GM19239 (cell line): ENCODE results near the gene STK16.
A peak's percentile ranks its signal among the peaks of the same experiment; 100 is the strongest.
"Not testable (repeated sequence)": the region's sequence is repeated elsewhere in the genome, so short reads cannot be mapped to it uniquely, and the experiment has no call there.

ENCODE experiments used
- DNase-seq: peaks from one replicate; pipeline ENCODE4 v3.0.0; 2011; ENCODE audit warnings: low spot score; ENCODE audit not compliant: insufficient read length
- FAIRE-seq: peaks from 2 replicates; lab custom pipeline; 2011; peaks lifted over from hg19 to GRCh38; lab: Jason Lieb, UNC

The STK16 gene, protein sequence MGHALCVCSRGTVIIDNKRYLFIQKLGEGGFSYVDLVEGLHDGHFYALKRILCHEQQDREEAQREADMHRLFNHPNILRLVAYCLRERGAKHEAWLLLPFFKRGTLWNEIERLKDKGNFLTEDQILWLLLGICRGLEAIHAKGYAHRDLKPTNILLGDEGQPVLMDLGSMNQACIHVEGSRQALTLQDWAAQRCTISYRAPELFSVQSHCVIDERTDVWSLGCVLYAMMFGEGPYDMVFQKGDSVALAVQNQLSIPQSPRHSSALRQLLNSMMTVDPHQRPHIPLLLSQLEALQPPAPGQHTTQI

DNA sequence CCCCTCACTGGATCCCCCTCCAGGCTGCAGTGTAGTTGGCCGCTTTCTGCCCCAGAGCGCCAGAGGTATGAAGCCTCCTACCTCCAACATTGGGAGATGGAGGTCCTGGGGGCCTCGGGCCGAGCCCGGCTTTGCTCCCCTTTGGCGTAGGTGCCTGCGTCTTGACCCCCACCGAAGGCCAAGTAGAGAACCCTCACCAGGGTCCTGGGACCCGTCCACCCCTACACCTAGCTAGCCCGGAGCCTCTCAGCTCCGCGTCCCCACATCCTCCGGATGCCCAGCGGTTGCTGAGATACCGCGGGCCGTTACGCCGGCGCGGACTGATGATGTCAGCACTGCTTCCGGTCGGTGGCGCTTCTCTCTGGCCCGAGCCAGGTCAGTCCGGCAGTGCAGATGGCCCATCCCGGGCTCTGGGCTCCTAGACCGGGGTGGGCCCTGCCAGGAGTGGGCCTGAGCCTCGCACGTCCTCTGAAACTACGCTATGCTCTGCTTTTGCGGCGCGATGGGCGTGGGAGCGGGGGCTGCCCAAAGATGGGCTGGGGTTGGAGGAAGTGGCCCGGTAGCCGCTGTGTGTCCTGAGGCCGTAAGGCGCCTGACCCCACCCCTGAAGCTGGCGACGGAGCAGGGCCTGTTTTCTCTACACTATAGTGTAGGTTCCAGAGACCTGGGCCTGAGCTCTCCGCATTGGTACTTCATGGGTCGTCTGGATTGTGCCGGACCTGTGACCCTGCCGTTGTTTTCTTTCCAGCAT lies at the start of gene STK16, which contains the start of gene GLB1L:
TSS of gene STK16 (plus strand) at position 332 of the 751 bp plus-strand sequence. CDS start 521 bp downstream, outside the sequence.
TSS of gene GLB1L (minus strand) at position 297 of the 751 bp plus-strand sequence. CDS start 1,871 bp downstream, outside the sequence.
- peak; percentile 89 for FAIRE-seq
- DNase-seq: peak; percentile 89

DNA sequence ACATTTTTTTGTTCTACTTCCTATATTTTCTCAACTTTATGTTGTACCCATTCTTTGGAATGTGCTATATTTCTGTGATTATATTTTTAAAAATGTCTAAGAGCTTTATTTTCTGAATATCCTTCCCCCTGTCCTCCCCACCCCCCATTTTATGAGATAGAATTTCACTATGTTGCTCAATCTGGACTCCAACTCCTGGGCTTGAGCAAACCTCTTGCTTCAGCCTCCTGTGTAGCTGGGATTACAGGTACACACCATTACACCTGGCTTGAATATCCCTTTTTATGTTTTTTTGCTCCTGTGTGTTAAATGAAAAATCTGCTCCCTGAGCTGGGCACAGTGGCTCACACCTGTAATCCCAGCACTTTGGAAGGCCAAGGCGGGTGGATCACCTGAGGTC lies 47.9 kb upstream of the STK16 start:
- FAIRE-seq: no peak

DNA sequence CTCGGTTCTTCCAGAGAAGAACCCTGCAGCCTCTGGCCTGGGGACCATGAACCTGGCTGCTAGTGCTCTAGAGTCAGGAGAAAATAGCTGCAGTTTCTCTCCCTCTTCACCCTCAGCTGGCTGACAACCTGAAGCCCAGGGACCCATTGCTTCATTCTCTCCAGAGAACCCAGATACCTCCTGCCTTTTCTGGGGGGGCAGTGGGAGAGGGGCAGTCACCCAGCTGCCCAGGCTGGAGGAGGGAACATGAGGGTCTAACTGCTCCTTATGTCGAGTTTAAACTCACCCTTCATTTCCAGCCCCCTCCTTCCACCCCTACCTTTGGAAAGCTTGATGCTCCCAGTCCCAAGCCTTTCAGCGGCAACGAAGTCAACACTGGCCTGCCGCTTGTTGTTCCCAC lies 46.3 kb upstream of the STK16 start:
- FAIRE-seq (no peak), DNase-seq (no peak)

More for the DNA sequence above, 47.9 kb upstream of the STK16 start:
- no peak for DNase-seq

DNA sequence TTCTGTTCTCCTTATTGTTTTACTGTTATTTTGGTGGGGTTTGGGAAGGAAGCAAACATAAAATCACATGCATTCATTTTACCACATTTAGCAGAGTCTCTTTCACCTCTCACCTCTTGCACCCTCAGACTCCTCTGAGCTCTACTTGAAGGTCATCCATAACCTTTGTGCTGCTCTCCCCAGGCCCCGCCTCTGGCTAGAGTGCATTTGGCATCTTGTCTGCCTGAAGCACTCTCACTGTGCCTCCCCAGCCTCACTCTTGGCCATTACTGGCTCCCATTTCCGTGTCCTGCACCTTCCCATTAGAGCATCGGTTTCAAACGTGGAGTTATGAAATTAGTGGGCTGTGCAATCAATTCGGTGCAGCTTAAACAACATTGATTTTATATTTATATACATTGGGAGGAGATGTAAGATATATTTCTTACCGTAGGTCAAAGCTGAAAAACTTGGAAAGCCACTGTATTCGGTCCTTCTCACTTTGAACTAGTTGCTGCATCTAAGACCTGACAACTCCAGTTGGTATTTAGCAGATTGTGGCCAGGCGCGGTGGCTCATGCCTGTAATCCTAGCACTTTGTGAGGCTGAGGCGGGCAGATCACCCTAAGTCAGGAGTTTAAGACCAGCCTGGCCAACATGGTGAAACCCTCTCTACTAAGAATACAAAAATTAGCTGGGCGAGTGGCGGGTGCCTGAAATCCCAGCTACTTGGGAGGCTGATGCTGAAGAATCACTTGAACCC lies 45.6 kb upstream of the STK16 start:
- FAIRE-seq (no peak), DNase-seq (no peak)

DNA sequence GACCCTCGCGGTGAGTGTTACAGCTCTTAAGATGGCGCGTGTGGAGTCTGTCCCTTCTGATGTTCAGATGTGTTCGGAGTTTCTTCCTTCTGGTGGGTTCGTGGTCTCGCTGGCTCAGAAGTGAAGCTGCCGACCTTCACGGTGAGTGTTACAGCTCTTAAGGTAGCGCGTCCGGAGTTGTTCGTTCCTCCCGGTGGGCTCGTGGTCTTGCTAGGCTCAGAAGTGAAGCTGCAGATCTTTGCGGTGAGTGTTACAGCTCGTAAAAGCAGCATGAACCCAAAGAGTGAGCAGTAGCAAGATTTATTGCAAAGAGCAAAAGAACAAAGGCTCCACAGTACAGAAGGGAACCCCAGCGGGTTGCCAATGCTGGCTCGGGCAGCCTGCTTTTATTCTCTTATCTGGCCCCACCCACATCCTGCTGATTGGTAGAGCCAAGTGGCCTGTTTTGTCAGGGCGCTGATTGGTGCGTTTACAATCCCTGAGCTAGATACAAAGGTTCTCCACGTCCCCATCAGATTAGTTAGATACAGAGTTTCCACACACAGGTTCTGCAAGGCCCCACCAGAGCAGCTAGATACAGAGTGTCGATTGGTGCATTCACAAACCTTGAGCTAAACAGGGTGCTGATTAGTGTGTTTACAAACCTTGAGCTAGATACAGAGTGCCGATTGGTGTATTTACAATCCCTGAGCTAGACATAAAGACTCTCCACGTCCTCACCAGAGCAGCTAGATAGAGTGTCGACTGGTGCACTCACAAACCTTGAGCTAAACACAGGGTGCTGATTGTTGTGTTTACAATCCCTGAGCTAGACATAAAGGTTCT lies 44.6 kb upstream of the STK16 start:
- FAIRE-seq: not testable (repeated sequence)

DNA sequence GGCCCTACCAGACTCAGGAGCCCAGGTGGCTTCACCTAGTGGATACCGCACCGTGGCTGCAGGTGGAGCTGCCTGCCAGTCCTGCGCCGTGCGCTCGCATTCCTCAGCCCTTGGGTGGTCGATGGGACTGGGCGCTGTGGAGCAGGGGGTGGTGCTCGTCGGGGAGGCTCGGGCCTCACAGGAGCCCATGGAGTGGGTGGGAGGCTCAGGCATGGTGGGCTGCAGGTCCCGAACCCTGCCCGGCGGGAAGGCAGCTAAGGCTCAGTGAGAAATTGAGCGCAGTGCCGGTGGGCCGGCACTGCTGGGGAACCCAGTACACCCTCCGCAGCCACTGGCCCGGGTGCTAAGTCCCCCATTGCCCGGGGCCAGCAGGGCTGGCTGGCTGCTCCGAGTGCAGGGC lies 43.9 kb upstream of the STK16 start:
- not testable (repeated sequence) for DNase-seq, FAIRE-seq

More for the DNA sequence above, 44.6 kb upstream of the STK16 start:
- DNase-seq: not testable (repeated sequence)

DNA sequence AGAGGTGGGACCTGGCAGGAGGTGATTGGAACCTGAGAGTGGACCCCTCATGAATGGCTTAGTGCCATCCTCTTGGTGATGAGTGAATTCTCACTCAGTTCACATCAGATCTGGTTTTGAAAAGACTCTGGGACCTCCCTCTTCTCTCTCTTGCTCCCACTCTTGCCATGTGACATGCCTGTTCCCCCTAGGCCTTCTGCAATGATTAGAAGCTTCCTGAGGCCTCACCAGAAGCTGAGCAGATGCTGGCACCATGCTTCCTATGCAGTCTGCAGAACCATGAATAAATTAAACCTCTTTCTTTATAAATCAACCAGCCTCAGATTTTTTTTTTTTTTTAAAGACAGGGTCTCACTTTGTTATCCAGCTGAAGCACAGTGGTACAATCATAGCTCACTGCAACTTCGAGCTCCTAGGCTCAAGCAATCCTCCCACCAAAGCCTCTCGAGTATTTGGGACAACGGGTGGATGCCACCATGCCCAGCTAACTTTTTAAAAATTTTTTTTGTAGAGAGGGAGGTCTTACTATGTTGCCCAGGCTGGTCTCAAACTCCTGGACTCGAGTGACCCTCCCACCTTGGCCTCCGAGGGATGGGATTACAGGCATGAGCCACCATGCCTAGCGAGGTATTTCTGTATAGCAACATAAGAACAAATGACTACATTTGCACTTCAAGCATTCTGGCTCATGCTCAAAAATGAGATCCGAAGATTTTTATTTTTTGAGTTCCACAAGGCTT lies 40.7 kb upstream of the STK16 start:
- DNase-seq: no peak
- no peak for FAIRE-seq

DNA sequence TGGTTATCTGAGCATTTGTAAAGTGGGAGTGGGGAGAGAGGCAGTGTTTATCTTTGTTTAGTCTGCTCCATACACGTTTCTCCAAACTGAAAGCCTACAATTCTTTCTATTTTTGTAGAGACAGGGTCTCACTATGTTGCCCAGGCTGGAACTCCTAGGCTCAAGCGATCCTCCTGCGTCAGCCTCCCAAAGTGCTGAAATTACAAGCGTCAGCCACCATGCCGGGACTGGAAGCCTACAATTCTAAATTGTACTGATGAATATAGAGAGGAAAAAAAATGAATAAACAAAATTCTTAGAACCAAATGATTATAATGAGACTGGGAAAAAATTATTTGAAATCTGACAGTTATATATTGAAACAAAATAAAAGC lies 40.1 kb upstream of the STK16 start:
- FAIRE-seq: no peak
- no peak for DNase-seq

DNA sequence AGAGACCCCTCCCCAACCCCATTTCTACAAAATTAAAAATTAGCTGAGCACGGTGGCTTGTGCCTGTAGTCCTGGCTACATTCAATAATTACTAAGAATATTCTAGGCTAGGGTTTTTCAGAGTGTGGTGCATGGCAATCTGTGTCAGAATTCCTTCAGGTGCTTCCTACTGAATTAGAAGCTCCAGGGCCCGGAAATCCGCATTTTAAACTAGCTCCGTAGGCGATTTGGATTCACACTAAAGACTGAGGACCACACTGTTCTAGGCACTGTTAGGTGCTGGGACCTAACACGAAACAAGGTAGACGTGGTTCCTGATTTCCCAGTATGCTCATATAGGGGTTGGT lies 39.3 kb upstream of the STK16 start:
- FAIRE-seq (peak; percentile 94), DNase-seq (no peak)

DNA sequence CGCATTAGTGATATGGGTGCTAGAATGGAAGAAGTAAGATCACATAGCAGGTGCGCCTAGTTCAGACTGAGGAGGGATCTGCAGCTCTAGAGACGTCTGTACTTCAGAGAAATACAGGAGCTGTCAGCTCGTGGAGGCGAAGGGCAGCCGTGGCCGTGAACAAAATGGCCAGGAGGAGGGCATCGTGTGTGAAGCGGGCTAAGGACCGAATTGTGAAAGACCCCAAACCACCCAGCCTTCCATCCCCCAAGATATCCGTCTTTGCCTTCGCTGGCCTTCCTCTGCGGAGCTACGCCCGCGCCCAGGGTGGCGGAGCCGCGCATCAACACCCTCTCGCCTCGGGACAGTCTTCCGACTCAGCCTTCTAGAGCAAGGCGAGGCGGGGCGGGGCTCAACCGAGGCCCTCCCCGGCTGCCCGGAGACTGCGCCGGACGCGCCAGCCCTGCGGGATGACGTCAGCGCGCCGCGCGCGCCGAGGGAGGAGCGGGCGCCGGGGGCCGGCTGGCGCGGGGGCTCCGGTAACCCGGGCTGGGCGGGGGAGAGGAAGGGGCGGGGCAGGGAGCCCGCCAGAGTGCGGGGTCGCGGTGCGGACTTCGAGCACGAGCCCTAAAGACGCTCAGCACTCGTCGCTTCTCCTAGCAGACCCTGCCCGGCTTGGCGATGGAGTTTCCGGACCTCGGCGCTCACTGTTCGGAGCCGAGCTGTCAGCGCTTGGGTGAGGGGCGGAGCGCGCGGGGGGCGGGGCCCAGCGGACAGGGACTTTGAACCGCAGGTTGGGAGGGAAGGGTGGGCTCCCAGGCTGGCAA lies 38.7 kb upstream of the STK16 start, which contains the start of gene ZFAND2B:
TSS of gene ZFAND2B (plus strand) at position 455 of the 806 bp plus-strand sequence. CDS start at position 661, 206 bp downstream.
- DNase-seq (peak; percentile 97), FAIRE-seq (no peak)

DNA sequence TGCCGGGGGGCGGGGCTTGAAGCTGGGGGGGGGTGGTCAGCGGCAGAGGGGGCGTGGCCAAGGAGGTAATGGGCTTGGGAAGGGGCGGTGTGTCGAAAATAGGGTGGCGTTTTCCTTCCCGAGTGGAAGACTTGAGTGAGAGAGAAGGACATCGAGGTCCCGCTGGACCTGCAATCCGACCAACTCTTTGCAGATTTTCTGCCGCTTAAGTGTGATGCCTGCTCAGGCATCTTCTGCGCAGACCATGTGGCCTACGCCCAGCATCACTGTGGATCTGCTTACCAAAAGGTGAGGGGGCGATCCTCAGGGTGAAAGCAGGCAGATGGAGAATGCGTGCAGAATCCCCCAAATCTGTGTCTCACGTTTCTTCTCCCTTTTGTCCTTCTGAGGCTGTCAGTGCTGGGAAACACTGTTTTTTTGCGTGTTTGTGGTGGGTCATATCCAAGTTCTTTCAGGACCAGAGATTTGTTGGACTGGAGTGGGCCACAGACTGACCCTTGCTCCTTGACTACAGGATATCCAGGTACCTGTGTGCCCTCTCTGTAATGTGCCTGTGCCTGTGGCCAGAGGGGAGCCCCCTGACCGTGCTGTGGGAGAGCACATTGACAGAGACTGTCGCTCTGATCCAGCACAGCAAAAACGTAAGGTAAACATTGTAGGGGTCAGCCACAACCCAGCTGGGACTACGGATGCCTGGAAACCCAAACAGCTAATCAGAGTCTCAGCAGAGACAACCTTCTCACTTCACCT lies 38.0 kb upstream of the STK16 start:
- DNase-seq (no peak), FAIRE-seq (no peak)

DNA sequence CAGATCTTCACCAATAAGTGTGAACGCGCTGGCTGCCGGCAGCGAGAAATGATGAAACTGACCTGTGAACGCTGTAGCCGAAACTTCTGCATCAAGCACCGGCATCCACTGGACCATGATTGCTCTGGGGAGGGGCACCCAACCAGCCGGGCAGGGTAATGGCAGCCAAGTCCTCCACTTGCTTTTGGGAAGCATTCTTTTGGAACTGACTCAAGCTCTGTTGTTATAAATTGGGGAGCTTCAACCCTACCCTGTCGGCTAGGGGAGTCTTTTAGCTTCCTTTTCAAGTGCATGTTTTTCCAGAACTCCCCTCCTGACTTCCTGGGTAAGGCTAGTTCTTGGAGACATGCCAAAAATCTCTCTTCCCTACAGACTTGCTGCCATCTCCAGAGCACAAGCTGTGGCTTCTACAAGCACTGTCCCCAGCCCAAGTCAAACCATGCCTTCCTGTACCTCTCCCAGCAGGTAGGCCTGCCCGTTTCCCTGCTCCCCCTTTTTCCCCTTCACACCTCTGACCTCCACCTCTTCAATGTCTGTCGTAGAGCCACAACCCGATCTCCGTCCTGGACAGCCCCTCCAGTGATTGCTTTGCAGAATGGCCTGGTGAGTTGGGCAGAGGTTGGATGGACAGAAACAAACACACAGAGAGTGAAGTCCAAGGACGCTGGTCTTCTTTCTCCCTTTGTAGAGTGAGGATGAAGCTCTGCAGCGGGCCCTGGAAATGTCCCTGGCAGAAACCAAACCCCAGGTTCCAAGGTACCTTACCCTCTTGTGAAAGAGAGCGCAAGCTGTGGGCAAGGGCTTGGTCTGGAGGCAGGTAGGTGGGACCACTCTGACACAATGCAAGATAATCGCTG lies 37.2 kb upstream of the STK16 start:
- no peak for FAIRE-seq
- no peak for DNase-seq

DNA sequence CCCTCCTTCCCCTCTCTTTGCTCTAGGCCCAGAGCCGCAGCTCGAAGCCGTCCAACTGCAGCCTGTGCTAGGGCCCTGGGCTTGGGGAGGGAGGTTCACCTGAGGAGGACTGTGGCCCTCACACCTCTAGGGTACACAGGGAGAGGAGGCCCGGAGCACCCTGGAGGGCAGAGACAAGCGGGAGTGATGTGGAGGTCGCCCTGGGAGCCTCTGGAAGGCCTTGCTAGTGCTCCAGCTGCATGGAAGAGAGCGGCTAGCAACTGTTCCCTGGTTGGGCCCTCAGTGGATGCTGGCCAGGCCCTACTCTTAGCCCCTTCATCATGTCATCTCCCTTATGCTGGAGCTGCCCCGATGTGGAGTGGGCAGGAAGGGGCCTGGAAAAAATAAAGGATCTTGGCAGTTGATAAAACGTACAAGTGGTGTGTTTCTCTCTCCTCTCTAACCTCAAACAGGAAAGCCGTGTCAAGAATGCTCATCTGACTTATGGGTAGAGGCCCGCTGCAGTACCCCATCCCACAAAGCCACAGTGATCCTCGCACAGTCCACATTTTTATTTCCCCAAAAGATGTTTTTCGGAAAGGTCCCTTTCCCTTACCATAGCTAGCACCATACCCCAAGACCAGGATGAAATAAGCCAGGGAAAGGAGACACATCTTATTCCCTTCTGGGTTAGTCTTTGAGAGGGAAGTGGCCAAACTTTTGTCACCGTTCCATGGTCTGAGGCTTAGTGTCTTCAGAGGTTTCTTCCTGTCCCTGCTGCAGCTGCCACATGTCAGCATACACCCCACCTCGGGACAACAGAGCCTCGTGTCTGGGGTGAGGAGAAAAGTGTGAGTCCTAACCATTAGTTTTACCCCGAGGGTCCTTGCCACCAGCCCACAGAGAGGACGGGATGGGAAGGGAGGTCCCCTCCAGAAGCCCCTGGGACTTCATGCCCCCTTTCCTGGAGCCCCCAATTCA lies 35.8 kb upstream of the STK16 start:
- FAIRE-seq: no peak
- DNase-seq: no peak

DNA sequence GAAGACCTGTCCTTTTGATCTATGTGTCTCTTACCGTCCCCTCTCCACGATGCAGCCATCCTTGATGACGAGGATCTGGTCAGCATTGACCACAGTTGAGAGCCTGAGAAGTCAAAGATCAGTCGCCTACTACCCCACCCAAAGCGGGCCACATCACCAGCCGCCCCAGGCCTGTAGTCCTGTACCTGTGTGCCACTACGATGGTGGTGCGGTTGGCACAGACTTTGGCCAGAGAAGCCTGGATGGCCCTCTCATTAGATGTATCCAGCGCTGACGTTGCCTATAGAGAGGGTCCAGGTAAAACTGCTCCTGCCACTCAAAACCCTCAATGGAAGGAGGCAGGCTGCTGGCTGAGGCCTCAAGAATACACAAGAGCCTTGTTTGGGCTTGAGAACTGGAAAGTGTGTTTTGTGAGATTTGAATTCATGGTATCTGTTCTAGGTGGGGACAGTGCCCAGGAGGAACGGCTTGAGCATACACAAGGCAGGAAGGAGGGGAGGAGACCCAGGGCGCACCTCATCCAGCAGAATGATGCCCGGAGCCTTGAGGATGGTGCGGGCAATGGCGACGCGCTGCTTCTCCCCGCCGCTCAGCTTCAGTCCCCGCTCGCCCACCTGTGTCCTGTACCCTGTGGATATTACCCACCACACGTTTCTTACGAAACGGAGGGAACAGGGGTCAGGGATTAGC lies 34.9 kb upstream of the STK16 start:
- no peak for FAIRE-seq
- no peak for DNase-seq

DNA sequence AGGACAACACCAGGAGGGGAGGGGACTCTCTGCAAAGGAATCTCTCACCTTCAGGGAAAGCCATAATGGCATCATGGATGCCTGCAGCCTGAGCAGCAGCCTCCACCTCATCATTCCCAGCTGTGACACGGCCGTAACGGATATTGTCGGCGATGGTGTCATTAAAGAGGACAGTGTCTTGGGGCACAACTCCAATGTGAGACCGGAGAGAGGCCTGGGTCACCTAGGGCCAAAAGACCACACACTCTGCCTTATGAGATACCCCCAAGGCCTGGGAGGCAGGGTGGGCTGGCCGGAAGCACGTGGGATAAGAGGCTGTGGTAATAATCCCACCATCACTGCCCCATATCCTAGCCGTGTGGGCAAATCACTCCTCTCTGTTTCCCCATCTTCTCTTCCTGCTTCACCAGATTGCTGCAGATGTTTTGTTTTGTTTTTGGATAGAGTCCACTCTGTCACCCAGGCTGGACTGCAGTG lies 34.4 kb upstream of the STK16 start:
- DNase-seq (no peak), FAIRE-seq (no peak)
